GM19468 (cell line): ENCODE results near the gene CAMSAP3.
"Not testable (repeated sequence)": the region's sequence is repeated elsewhere in the genome, so short reads cannot be mapped to it uniquely, and the experiment has no call there.

Experiments used
- ATAC-seq: cut with Tn5 transposase; IDR thresholded peaks from one replicate; pipeline ENCODE4 v1.9.1; 2021; ENCODE audit warnings: mild to moderate bottlenecking, moderate library complexity, moderate number of reproducible peaks; ENCODE audit not compliant: unreplicated experiment; ENCODE audit errors: extremely low read depth

CAMSAP3 gene

DNA sequence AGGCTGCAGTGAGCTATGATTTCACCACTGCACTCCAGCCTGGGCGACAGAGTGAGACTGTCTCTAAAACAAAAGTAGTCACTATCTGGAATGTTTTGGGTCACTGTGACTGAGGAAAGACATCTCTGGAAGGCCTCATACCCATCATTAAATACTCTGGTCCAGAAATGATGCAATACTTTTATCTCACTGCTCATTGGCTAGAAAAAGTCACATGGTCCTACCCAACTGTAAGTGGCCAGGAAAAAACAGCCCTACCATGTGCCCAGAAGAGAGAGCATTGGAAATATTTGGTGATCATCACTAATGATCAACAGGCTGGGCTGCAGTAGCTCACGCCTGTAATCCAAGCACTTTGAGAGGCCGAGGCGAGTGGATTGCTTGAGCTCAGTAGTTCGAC, 30.3 kb upstream of the CAMSAP3 start:
- no peak for ATAC-seq

- ATAC-seq = no peak
These were observed 24.9 kb upstream of the CAMSAP3 start for GRCh38 chr19:7570761-7571160.

DNA sequence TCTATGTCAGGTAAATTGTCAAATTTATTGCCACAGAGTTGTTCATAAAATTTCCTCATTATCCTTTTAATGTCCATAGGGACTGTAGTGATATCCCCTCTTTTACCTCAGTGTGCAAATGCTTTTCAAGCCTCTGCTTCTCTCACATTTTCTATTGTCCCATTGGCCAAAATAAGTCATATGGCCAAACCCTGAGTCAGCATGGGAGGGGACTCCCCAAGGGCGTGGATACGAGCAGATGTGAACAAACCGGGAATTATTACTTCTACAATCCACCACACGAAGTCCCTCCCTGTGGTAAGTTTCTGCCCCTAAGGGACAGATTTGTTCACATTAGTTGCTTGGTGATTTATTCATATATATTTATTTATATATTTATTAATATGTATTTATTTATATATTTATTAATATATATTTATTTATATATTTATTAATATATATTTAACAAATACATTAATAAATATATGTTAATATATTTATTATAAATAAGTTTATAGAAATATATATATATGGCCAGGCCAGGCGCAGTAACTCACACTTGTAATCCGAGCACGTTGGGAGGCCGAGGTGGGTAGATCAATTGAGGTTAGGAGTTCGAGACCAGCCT, 20.1 kb upstream of the CAMSAP3 start:
- ATAC-seq = no peak

DNA sequence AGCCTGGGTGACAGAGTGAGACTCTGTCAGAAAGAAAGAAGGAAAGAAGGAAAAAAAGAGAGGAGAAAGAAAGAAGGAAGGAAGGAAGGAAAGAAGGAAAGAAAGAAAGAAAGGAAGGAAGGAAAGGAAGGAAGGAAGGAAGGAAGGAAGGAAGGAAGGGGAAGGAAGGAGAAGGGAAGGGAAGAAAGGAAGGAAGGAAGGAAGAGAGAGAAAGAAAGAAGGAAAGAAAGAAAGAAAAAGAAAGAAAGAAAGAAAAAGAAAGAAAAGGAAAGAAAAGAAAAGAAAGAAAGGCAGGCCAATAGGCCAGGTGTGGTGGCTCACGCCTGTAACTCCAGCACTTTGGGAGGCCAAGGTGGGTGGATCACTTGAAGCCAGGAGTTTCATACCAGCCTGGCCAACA, 18.2 kb upstream of the CAMSAP3 start:
- ATAC-seq = not testable (repeated sequence)

DNA sequence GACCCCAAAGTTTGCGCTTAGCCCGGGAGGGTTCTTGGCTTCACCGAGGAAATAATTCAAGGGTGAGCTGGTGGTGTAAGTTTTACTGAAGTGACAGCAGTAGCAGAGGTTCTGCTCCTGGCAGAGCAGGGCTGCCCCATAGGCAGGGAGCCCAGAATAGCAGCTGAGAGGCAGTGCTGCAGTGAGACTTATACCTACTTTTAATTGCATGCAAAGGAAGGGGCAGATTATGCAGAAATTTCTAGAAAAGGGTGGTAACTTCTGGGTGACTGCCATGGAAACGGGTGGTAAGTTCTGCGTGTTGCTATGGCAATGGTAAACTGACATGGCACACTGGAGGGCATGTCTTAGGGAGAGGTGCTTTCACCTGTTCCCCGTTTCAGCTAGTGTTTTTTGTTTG, 17.5 kb upstream of the CAMSAP3 start:
- no peak for ATAC-seq

DNA sequence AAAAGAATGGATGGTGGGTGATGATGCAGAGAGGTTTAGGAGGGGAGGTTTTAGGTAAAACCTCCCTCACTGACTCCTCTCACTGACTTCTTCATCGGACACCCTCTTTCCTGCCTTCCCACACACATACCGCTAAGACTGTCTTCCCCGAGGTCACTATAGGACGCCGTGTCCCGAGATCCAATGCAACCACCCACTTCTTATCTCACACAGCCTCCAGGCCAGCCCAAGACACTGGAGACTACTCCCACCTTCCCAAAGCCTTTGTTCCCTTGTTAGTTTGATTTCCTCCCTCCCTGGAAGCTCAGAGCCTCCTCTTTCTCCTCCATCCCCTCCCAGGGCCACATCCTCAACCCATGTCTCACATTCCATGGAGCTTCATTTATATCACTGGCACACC, 16.5 kb upstream of the CAMSAP3 start:
- ATAC-seq = no peak

- ATAC-seq = no peak
These were observed 13.2 kb upstream of the CAMSAP3 start for GRCh38 chr19:7582446-7582845.

GRCh38 chr19:7589822-7590221, 5.8 kb upstream of the CAMSAP3 start:
- ATAC-seq = no peak

DNA sequence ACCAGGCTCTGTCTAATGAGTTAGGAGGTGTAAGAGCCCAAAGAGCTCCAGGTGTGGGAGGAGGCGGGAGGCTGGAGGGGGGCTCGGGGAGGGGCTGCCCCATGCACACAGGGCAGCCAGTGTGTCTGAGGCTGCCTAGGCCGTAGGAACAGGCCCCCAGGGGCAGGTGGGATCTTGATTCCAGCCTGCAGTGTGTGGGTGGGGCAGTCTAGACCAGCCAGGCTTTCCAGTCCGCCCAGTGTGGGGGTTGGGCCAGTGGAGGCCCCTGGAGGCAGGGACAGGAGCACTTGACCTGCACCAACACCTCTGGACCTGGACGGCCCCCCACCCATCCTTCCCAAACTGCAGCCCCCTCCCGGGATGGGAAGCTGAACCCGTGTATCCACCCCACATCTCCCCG, 5.4 kb upstream of the CAMSAP3 start:
- no peak for ATAC-seq

DNA sequence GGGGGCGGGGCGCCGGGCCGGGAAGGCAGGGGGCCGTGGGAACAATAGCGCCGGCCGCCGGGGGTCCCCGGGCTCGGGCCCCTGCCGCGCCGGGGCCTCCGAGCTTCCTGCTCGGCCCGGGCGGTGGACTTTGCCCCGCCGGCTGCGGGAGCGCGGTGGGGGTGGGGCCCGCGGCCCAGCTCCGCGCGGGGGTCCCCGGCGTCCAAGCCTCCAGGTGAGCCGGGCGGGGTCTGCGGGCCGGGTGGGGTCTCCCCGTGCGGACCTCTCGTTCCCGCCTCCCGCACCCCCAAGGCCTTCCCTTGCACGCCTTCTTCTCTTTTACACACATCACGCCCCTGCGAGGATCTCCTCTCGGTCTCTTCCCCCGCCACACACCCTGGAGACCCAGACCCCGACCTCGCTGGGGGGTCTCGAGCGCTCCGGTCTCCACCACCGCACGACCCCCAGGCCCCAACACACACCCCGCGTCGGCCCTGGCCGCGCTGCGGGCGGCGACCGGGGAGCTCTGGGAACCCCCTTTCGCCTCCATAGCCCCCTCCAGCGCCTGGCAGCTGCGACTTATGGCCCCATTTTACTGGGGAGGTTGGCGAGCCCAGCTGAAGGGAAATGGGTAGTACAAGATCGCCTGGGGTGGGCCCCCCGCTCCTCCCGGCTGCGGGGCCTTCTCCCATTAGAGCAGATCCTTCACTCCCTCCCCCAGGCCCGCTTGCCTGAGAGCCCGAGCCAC, 711 bp downstream of the CAMSAP3 start:
- ATAC-seq = no peak

GRCh38 chr19:7597689-7598088, 2.0 kb downstream of the CAMSAP3 start:
- ATAC-seq = no peak

DNA sequence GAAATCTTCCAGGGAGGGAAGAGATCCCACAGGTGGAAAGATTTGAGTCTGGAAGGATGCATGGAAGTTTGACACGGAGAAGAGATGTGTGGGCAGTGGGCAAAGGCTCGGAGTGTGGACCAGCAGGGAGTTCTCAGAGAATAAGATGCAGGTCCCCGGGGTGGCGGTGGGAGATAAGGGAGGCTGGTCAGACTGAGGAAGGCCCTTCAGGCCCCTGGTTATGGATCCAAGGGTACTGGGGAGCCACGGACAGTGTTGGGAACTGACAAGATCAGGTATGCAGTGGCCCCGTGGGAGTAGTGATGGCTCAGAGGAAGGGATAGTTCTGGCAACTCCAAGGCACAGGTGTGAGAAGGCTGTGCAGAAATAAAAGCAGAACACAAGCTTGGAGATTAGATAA, 2.5 kb downstream of the CAMSAP3 start:
- ATAC-seq = no peak

- ATAC-seq = no peak
These were observed 5.1 kb downstream of the CAMSAP3 start for GRCh38 chr19:7600721-7601120.

GRCh38 chr19:7602240-7602934, 6.7 kb downstream of the CAMSAP3 start:
- ATAC-seq = no peak

DNA sequence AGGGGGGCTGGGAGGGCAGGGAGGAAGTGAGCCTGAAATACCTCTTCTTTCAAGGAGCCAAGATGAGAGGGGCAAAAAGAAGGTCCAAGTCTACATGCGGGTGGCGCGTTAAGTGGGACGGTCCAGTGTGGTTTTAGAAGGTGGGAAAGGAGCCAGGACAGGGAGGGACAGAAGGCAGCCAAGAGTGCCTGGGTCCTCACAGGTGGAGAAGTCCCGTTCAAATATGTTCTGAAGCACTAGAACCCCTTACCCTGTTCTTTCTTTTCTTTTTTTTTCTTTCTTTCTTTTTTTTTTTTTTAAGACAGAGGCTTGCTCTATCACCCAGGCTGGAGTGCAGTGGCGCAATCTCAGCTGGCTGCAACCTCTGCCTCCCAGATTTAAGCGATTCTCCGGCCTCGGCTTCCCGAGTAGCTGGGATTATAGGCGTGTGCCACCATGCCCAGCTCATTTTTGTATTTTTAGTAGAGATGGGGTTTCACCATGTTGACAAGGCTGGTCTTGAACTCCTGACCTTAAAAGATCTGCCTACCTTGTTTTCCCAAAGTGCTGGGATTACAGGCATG, 7.4 kb downstream of the CAMSAP3 start:
- ATAC-seq = no peak

DNA sequence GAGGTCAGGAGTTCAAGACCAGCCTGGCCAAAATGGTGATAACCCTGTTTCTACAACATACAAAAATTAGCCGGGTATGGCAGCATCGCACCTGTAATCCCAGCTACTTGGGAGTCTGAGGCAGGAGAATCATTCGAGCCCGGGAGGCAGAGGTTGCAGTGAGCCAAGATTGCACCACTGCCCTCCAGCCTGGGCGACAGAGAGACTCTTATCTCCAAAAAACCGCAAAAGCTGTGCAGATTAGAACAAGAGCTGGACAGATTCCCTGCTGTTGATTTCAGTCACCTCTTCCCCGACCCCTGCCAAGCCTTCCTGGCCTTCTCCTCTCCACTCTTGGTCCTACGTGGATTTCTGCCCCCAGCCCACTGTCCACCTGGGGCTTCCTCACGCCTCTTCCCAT, 8.3 kb downstream of the CAMSAP3 start:
- ATAC-seq = no peak

DNA sequence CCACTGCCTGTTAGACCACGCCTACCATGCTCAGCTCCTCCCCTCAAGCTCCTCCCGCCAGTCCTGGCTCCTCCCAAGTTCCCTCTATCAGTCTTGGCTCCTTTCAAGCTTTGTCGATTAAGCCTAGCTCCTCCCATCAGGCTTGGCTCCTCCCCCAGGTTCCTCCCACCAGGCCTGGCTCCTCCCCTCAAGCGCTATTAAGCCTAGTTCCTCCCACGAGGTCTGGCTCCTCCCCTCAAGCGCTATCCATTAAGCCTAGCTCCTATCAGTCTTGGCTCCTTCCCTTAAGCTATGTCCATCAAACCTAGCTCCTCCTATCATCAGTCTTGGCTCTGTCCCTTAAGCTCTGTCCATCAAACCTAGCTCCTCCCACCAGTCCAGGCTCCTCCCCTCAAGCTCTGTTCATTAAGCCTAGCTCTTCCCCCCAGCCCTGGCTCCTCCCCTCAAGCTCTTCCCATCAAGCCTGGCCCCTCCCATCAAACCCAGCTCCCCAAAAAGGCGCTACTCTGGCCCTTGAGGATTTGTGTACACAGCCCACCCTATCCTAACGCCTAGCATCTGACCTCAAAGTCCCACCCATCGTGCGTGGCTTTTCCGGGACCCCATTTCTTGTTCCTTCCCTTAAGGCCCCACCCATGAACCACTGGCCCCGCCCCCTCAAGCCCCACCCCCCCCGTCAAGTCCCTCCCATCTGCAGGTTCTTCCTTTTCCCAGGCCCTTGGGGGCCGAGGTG, 10.0 kb downstream of the CAMSAP3 start:
- ATAC-seq = no peak

DNA sequence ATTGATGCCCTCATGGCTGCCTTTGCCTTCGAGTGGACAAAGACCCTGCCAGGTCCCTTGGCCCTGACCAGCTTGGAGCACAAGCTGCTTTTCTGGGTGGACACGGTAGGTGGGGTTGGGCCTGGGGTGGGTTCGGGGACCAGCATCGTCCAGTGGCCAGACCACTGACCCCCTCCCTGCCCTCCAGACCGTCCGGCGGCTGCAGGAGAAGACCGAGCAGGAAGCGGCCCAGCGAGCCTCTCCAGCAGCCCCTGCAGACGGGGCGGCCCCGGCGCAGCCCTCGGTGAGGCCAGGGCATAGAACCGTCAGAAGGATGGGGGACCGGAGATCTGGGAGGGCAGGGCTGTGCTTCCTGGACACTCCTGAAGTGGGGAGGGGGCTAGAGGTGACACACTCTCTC, 10.6 kb downstream of the CAMSAP3 start:
- no peak for ATAC-seq

DNA sequence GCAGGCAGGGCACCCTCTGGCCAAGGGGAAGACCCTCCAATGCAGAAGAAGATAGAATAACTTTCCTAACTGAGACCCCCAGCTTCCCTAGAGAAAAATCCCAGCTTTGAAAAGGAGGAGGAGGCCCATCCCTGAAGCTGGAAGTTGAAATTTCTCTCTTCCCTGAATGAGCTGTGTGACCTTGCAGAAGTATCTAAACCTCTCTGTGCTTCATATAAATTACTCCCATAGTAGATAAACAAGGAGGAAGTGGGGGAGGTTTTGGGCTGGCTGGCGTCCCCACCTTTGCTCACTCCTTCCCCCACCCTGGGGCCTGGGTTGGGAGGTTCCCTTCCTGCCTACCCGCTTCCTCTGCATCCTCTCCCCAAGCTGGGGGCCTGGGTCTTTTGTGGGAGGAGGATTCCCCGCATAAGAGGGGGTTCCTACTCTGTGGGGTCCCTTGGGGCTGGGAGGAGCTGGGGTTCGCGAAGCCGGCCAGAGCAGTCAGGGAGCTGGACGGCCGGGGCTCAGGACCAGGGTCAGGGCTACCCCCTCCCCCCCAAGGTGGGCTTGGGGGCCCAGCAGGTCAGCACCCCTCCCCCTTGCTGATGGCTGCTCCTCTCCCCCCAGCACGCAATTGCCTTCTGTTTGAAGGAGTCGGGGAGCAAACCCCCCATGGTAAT, 11.7 kb downstream of the CAMSAP3 start:
- ATAC-seq = no peak
